ENCODE measurements around the gene STAG1.
"Not testable (repeated sequence)": the region's sequence is repeated elsewhere in the genome, so short reads cannot be mapped to it uniquely, and the experiment has no call there.

STAG1 gene

DNA sequence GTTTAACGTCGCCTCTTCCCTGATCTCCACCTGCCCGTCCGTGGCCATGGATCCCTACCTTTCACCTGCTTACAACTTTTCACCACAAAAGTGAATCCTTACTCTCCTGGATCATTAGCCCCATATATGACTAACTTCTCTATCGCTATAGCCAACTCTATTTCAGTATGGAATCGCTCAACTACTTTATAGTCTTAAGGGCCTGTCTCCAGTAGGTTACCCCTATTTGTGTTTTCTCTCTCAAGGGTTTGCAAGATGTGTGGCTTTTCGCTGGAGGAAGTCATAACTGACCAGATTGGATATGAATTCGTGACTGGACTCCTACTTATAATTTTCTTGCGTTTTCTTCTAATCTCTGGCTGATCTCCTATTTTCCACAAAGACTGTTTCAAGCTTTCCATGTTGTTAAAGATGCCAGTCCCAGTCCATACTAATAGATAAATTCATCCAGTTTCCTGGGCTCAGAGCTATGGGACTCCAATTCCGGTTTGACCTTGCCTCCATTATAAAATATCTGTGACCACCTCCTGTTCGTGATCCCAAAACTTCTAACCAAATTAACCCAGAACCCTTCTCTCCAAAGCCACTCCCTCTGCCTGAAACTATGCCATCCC is 1.3 kb upstream of the STAG1 start:
- H3K4me3 ChIP-seq (ENCODE audit: low read depth, low read length): peak overlapping the region; percentile 57
- TF ChIP-seq, protein P1, sequence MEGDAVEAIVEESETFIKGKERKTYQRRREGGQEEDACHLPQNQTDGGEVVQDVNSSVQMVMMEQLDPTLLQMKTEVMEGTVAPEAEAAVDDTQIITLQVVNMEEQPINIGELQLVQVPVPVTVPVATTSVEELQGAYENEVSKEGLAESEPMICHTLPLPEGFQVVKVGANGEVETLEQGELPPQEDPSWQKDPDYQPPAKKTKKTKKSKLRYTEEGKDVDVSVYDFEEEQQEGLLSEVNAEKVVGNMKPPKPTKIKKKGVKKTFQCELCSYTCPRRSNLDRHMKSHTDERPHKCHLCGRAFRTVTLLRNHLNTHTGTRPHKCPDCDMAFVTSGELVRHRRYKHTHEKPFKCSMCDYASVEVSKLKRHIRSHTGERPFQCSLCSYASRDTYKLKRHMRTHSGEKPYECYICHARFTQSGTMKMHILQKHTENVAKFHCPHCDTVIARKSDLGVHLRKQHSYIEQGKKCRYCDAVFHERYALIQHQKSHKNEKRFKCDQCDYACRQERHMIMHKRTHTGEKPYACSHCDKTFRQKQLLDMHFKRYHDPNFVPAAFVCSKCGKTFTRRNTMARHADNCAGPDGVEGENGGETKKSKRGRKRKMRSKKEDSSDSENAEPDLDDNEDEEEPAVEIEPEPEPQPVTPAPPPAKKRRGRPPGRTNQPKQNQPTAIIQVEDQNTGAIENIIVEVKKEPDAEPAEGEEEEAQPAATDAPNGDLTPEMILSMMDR (IDR thresholded peaks at IDR 0.05; ENCODE audit: borderline replicate concordance, insufficient read depth, low read depth, low read length): no peak

DNA sequence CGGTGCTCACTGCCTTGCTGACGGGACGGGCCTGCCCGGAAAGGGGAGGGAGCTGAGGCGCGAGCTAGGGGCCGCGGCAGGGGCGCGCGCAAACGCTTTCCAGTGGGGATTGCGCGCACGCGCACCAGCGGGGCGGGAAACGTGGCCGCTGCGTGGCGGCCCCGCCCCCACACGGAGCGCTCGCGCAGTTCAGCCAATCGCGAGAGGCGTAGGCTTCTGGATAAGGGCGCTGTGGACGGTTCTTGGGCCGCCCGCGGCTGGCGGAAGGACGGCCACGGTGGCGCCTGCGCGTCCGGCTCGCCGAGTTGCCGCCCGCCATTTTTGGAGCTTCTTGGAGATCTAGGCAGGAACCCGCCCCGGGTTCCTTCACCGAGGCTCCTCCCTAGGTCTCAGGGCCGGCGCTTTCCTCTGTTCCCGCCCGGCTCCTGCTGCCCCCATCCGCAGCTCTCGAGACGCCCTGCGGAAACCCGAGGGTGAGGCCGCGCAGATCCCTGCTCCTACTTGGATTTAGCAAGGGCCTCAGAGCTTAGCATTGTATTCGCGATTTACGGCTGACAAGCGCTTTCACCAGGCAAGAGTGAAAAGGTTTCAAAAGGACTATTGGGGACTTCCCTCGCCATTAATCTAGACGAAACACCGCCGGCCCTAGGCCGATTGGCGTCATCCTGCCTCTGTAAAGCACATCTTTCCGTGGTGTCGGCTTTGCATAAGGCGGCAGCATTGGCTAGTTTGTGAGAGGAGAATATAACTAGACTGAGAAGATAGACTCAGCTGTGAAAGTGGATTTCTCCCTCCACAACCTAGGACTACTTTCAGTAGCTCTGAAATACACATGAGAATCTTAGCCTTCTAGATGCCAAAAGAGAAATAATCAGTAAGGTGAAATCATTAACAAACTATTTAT is 496 bp upstream of the STAG1 start:
- peak overlapping the region; percentile 72 for H3K4me3 ChIP-seq (ENCODE audit: low read depth, low read length)
- TF ChIP-seq, protein P1 (IDR thresholded peaks at IDR 0.05; ENCODE audit: borderline replicate concordance, insufficient read depth, low read depth, low read length): no peak

GRCh38 chr3:136751316-136752171 is 634 bp downstream of the STAG1 start:
- TF ChIP-seq, protein P1 (IDR thresholded peaks at IDR 0.05; ENCODE audit: borderline replicate concordance, insufficient read depth, low read depth, low read length): no peak
- peak overlapping the region; percentile 72 for H3K4me3 ChIP-seq (ENCODE audit: low read depth, low read length)

GRCh38 chr3:136750897-136751315 is 1.3 kb downstream of the STAG1 start:
- TF ChIP-seq, protein P1 (IDR thresholded peaks at IDR 0.05; ENCODE audit: borderline replicate concordance, insufficient read depth, low read depth, low read length): no peak
- H3K4me3 ChIP-seq (ENCODE audit: low read depth, low read length): peak overlapping the region; percentile 72

GRCh38 chr3:136750209-136750896 is 1.8 kb downstream of the STAG1 start:
- TF ChIP-seq, protein P1 (IDR thresholded peaks at IDR 0.05; ENCODE audit: borderline replicate concordance, insufficient read depth, low read depth, low read length): no peak
- peak overlapping the region; percentile 72 for H3K4me3 ChIP-seq (ENCODE audit: low read depth, low read length)

GRCh38 chr3:136749602-136750001 is 2.6 kb downstream of the STAG1 start:
- H3K4me3 ChIP-seq (ENCODE audit: low read depth, low read length): not testable (repeated sequence)

GRCh38 chr3:136749091-136749490 is 3.1 kb downstream of the STAG1 start:
- TF ChIP-seq, protein P1 (IDR thresholded peaks at IDR 0.05; ENCODE audit: borderline replicate concordance, insufficient read depth, low read depth, low read length): no peak
- H3K4me3 ChIP-seq (ENCODE audit: low read depth, low read length): no peak overlapping the region
